Endothelial cell (in vitro differentiated cells): ENCODE measurements around the gene CACYBP. TPM values are rescaled to one million over a fixed set of nuclear protein-coding genes. Genes with fewer than 3 reads are reported as not detected.

Source experiments
- DNase-seq: peaks from one replicate; pipeline ENCODE4 v3.0.0; 2021; ENCODE audit warnings: low spot score
- H3K27ac Mint-ChIP-seq: one replicate; pipeline ENCODE4 v1.8.0; 2021; ENCODE audit warnings: mixed read lengths, inconsistent platforms; ENCODE audit not compliant: unreplicated experiment
- H3K27me3 Mint-ChIP-seq: one replicate; pipeline ENCODE4 v1.8.0; 2021; ENCODE audit warnings: mild to moderate bottlenecking, moderate library complexity, mixed read lengths, inconsistent platforms; ENCODE audit not compliant: unreplicated experiment
- H3K36me3 Mint-ChIP-seq: one replicate; pipeline ENCODE4 v1.8.0; 2021; ENCODE audit warnings: mild to moderate bottlenecking, low read depth, mixed read lengths, inconsistent platforms; ENCODE audit not compliant: unreplicated experiment
- H3K4me1 Mint-ChIP-seq: one replicate; pipeline ENCODE4 v1.8.0; 2021; ENCODE audit warnings: mild to moderate bottlenecking, mixed read lengths, inconsistent platforms; ENCODE audit not compliant: unreplicated experiment
- H3K4me3 Mint-ChIP-seq: one replicate; pipeline ENCODE4 v1.8.0; 2021; ENCODE audit warnings: mild to moderate bottlenecking, mixed read lengths, inconsistent platforms; ENCODE audit not compliant: unreplicated experiment
- H3K9me3 Mint-ChIP-seq: one replicate; pipeline ENCODE4 v1.8.0; 2021; ENCODE audit warnings: mixed read lengths, inconsistent platforms; ENCODE audit not compliant: unreplicated experiment
- CTCF ChIP-seq: fragments of 200-600 bp; sonication (generic); IDR thresholded peaks from one replicate; pipeline ENCODE4 v1.5.0; 2021; ENCODE audit warnings: antibody characterized with exemption; ENCODE audit not compliant: unreplicated experiment
- total RNA-seq: library from RNA; stranded (reverse); fragmentation: NEBNext Ultra II Directional; extraction: Animal tissue kit (Norgen Biotek cat#: 25700); gene quantifications from one replicate; pipeline ENCODE4 v1.2.1, GENCODE V29; 2021; ENCODE audit not compliant: unreplicated experiment

CACYBP gene
- total RNA-seq, 1 donor from 2014 or later, result 95.0 TPM

DNA sequence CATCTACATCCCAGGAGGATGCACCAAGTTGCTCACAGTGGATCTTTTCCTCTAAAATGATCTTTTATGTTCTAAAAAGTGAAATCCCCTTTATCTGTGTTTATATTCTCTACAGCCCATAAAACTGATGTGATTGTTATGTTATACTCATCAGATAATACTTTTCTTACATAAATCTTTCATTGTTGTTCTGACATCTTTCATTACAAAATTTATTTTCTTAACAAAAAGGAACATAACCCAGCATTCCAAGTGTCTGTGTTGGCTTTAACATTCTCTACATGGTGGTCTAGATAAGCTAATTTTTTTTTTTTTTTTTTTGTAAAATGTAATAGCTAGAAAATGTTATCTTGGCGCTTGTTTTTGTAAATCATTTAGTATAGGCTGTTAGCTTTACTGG is 8.3 kb upstream of the CACYBP start:
- Mint-ChIP-seq H3K36me3 (no peaks in the 10 kb centered on the region), H3K27me3 (peaks cover 3% of the 10 kb centered on the region), H3K4me1 (no peaks in the 10 kb centered on the region), H3K4me3 (no peak overlapping the region), H3K9me3 (no peaks in the 10 kb centered on the region), H3K27ac (no peak overlapping the region)
- no peak for TF ChIP-seq CTCF
- DNase-seq, result no peak

GRCh38 chr1:174995121-174995520 is 4.6 kb upstream of the CACYBP start:
- Mint-ChIP-seq H3K4me1 (peaks cover 3% of the 10 kb centered on the region), H3K36me3 (no peaks in the 10 kb centered on the region), H3K27ac (no peak overlapping the region), H3K9me3 (no peaks in the 10 kb centered on the region), H3K27me3 (no peaks in the 10 kb centered on the region), H3K4me3 (no peak overlapping the region)
- TF ChIP-seq CTCF, result no peak
- no peak for DNase-seq

- Mint-ChIP-seq H3K27ac (no peak overlapping the region), H3K4me1 (peaks cover 10% of the 10 kb centered on the region), H3K4me3 (no peak overlapping the region), H3K36me3 (no peaks in the 10 kb centered on the region), H3K27me3 (peaks cover 7% of the 10 kb centered on the region), H3K9me3 (no peaks in the 10 kb centered on the region)
- no peak for DNase-seq
- TF ChIP-seq CTCF, result no peak
Measured at GRCh38 chr1:174995916-174996315, 3.8 kb upstream of the CACYBP start.

DNA sequence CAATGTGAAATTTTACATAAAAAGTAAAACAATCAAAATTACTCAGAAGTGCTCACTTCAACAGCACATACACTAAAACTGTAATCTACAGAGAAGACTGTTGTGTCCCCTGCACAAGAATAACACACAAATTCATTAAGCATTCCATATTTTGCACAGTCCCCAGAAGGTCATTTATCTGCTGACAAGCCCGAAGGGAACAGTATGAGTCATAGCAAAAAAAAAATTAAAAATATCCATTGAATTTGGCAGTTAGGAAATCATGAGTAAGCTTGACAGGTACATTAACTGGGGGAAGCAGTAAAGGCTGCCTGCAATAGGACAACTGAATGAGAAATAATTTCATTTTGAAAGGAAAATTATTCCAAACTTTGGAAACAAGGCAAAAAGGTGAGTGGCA is 3.3 kb upstream of the CACYBP start:
- Mint-ChIP-seq H3K27me3 (peaks cover 8% of the 10 kb centered on the region), H3K9me3 (no peaks in the 10 kb centered on the region), H3K36me3 (no peaks in the 10 kb centered on the region), H3K4me1 (peaks cover 15% of the 10 kb centered on the region), H3K4me3 (no peak overlapping the region), H3K27ac (no peak overlapping the region)
- no peak for TF ChIP-seq CTCF
- DNase-seq, result no peak

GRCh38 chr1:174997041-174997440 is 2.7 kb upstream of the CACYBP start:
- no peaks in the 10 kb centered on the region for H3K36me3 Mint-ChIP-seq
- peaks cover 10% of the 10 kb centered on the region for H3K27me3 Mint-ChIP-seq
- no peaks in the 10 kb centered on the region for H3K9me3 Mint-ChIP-seq
- TF ChIP-seq CTCF, result no peak
- peak overlapping the region; percentile 4 for H3K27ac Mint-ChIP-seq
- DNase-seq, result no peak
- H3K4me3 Mint-ChIP-seq, result no peak overlapping the region
- peaks cover 20% of the 10 kb centered on the region for H3K4me1 Mint-ChIP-seq
